Progenitor cell of endocrine pancreas (in vitro differentiated cells): ENCODE results near the gene UPF2. TPM values are rescaled to one million over a fixed set of nuclear protein-coding genes. Genes with fewer than 3 reads are reported as not detected.
"Not testable (repeated sequence)": the region's sequence is repeated elsewhere in the genome, so short reads cannot be mapped to it uniquely, and the experiment has no call there.

Experiments
- DNase-seq: peaks from one replicate; pipeline ENCODE4 v3.0.0; 2021; ENCODE audit warnings: low spot score; ENCODE audit not compliant: unreplicated experiment
- H3K27ac Mint-ChIP-seq: 2 replicates; pipeline ENCODE4 v1.8.0; 2021; ENCODE audit warnings: mild to moderate bottlenecking, moderate library complexity, mixed read lengths
- H3K27me3 Mint-ChIP-seq: 2 replicates; pipeline ENCODE4 v1.8.0; 2021; ENCODE audit warnings: mixed read lengths
- H3K36me3 Mint-ChIP-seq: 2 replicates; pipeline ENCODE4 v1.8.0; 2022; ENCODE audit warnings: mixed read lengths; ENCODE audit not compliant: insufficient read depth
- H3K4me1 Mint-ChIP-seq: 2 replicates; pipeline ENCODE4 v1.8.0; 2021; ENCODE audit warnings: low read depth, mixed read lengths
- H3K4me3 Mint-ChIP-seq: 2 replicates; pipeline ENCODE4 v1.8.0; 2021; ENCODE audit warnings: low read depth, mild to moderate bottlenecking, moderate library complexity, mixed read lengths
- H3K9me3 Mint-ChIP-seq: 2 replicates; pipeline ENCODE4 v1.8.0; 2021; ENCODE audit warnings: low read depth, mixed read lengths
- CTCF ChIP-seq: fragments of 200-600 bp; sonication (generic); IDR thresholded peaks from one replicate; pipeline ENCODE4 v1.5.0; 2021; ENCODE audit warnings: antibody characterized with exemption, mild to moderate bottlenecking; ENCODE audit not compliant: unreplicated experiment
- total RNA-seq: library from RNA; stranded (reverse); gene quantifications from 2 replicates; pipeline ENCODE4 v1.2.1, GENCODE V29; 2021

Gene UPF2
- total RNA-seq, 1 donor from 2014 or later = 31.0 TPM

DNA sequence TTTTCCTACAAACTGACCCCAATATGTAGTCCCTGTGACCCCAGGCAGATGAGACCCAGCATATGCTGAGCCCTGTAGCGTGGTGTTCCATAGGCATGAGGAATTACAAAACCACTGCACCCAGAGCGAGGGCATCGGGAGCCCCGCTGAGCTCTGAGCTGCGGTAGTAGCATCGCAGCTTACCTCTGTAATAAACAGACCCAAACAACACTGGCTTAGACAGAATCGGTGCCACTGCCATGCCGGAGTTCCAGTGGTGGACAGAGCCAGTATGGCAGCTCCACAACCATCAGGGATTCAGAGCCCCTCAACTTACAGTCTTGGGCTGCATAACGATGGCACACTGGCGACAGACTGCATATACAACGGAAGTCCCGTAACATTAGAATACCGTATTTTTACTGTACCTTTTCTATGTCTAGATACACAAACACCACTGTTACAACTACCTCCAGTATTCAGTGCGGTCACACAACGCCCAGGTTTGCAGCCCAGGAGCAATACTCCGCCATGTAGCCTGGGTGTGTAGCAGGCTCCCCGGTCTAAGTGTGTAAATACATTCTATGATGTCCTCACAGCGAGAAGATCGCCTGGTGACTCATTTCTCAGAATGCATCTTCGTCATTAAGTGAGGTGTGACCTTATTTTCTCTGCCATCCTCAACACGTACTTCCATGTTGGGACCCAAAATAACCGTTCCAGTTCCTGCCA lies 150.7 kb downstream of the UPF2 start:
- H3K36me3 Mint-ChIP-seq = no peaks in the 10 kb centered on the region
- H3K27me3 Mint-ChIP-seq = no peaks in the 10 kb centered on the region
- DNase-seq = no peak
- H3K27ac Mint-ChIP-seq = no peak overlapping the region
- no peaks in the 10 kb centered on the region for H3K9me3 Mint-ChIP-seq
- TF ChIP-seq CTCF = no peak
- H3K4me1 Mint-ChIP-seq = no peaks in the 10 kb centered on the region
- no peak overlapping the region for H3K4me3 Mint-ChIP-seq

GRCh38 chr10:11889263-11889662 lies 153.3 kb downstream of the UPF2 start:
- not testable (repeated sequence) for H3K9me3 Mint-ChIP-seq, H3K27ac Mint-ChIP-seq, DNase-seq, H3K4me1 Mint-ChIP-seq, H3K4me3 Mint-ChIP-seq, H3K27me3 Mint-ChIP-seq, H3K36me3 Mint-ChIP-seq

GRCh38 chr10:11887381-11888227 lies 155.0 kb downstream of the UPF2 start:
- Mint-ChIP-seq H3K27ac (no peak overlapping the region), H3K9me3 (no peaks in the 10 kb centered on the region), H3K4me3 (no peak overlapping the region), H3K4me1 (no peaks in the 10 kb centered on the region), H3K27me3 (no peaks in the 10 kb centered on the region), H3K36me3 (no peaks in the 10 kb centered on the region)
- no peak for TF ChIP-seq CTCF
- DNase-seq = no peak

GRCh38 chr10:11886851-11887250 lies 155.8 kb downstream of the UPF2 start:
- H3K9me3 Mint-ChIP-seq = no peaks in the 10 kb centered on the region
- no peak overlapping the region for H3K27ac Mint-ChIP-seq
- H3K36me3 Mint-ChIP-seq = no peaks in the 10 kb centered on the region
- H3K4me3 Mint-ChIP-seq = no peak overlapping the region
- H3K4me1 Mint-ChIP-seq = no peaks in the 10 kb centered on the region
- no peaks in the 10 kb centered on the region for H3K27me3 Mint-ChIP-seq
- TF ChIP-seq CTCF = no peak
- DNase-seq = no peak

DNA sequence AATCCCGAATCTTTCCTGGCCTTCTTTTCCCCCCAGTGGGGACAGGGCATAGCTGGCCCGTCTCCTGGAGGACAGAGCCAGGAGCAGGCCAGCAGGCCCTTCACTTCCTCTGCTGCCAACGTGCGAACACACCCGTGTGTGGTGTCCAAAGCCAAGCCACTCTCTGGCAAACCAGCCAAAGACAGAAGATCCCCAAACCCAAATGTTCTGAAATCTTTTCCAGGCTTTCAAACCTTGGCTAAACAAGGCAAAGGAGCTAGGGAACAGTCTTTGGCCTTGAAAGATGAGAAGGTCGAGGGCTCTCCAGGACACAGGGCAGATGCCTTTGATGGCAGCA lies 156.5 kb downstream of the UPF2 start:
- H3K36me3 Mint-ChIP-seq = no peaks in the 10 kb centered on the region
- no peaks in the 10 kb centered on the region for H3K9me3 Mint-ChIP-seq
- no peak overlapping the region for H3K4me3 Mint-ChIP-seq
- DNase-seq = no peak
- H3K27me3 Mint-ChIP-seq = no peaks in the 10 kb centered on the region
- H3K27ac Mint-ChIP-seq = no peak overlapping the region
- no peak for TF ChIP-seq CTCF
- peaks cover 2% of the 10 kb centered on the region for H3K4me1 Mint-ChIP-seq
